Lower lobe of right lung (tissue), 2 donors: ENCODE results near the gene CDT1. TPM values are rescaled to one million over a fixed set of nuclear protein-coding genes. Genes with fewer than 3 reads are reported as not detected.

ENCODE experiments used
- ATAC-seq, 2 donors: fragments of 200-7000 bp; cut with Tn5 transposase; one replicate each; pipeline ENCODE4 v1.9.1; 2020 to 2022; ENCODE audit warnings: mild to moderate bottlenecking in 2 of 2, moderate library complexity in 2 of 2
- DNase-seq: peaks from one replicate; pipeline ENCODE4 v3.0.0-alpha.2; 2020
- H3K27ac ChIP-seq: fragments of 200-600 bp; one replicate; pipeline ENCODE4 v1.8.0; 2022
- H3K27me3 ChIP-seq: fragments of 200-600 bp; one replicate; pipeline ENCODE4 v1.8.0; 2022; ENCODE audit warnings: low read depth
- H3K36me3 ChIP-seq: fragments of 200-600 bp; one replicate; pipeline ENCODE4 v1.8.0; 2022; ENCODE audit warnings: mild to moderate bottlenecking
- H3K4me1 ChIP-seq: fragments of 200-600 bp; one replicate; pipeline ENCODE4 v1.8.0; 2022
- H3K4me3 ChIP-seq: fragments of 200-600 bp; one replicate; pipeline ENCODE4 v1.8.0; 2022; ENCODE audit warnings: mild to moderate bottlenecking
- H3K9me3 ChIP-seq: fragments of 200-600 bp; one replicate; pipeline ENCODE4 v1.8.0; 2022
- CTCF ChIP-seq: fragments of 200-600 bp; IDR thresholded peaks from one replicate; pipeline ENCODE4 v1.8.0; 2022; ENCODE audit warnings: antibody characterized with exemption, mild to moderate bottlenecking
- intact Hi-C: fragments of 100-400 bp; cut with DNase I; formaldehyde crosslinking; loops from one replicate; pipeline ENCODE4 v1.11.0; 2022
- total RNA-seq: library from RNA; stranded (reverse); fragmentation: NEBNext Ultra II Directional; extraction: Animal tissue kit (Norgen Biotek cat#: 25700); gene quantifications from one replicate; pipeline ENCODE4 v1.2.1, GENCODE V29; 2021
- donor health status: DM: no; HTN: yes; CAD: no; lungs with severe emphysema.

Gene CDT1
- total RNA-seq, 1 donor from 2014 or later = 3.5 TPM

- TF ChIP-seq CTCF = no peak
- Histone ChIP-seq H3K4me1 (peaks cover 48% of the 10 kb centered on the region), H3K4me3 (peak within 1 kb of the TSS; percentile 100), H3K9me3 (no peaks in the 10 kb centered on the region), H3K27ac (peak within 1 kb of the TSS; percentile 90), H3K27me3 (no peaks in the 10 kb centered on the region), H3K36me3 (peaks cover 35% of the 10 kb centered on the region)
- ATAC-seq = peak; percentile 97 to 98
- peak; percentile 99 for DNase-seq
- intact Hi-C loops = no loop called here
Observed at GRCh38 chr16:88856828-88857727, 53.5 kb downstream of the CDT1 start, which contains the start of the genes GALNS and TRAPPC2L. Gene GALNS (minus strand): TSS chr16:88856947. CDS start chr16:88856877, 70 bp downstream. Gene TRAPPC2L (plus strand): TSS chr16:88857127. CDS start chr16:88857151, 24 bp downstream.

- Histone ChIP-seq H3K9me3 (no peaks in the 10 kb centered on the region), H3K27ac (peak overlapping the region; percentile 90), H3K4me3 (peak overlapping the region; percentile 100), H3K36me3 (peaks cover 42% of the 10 kb centered on the region), H3K27me3 (no peaks in the 10 kb centered on the region), H3K4me1 (peaks cover 48% of the 10 kb centered on the region)
- intact Hi-C loops = no loop called here
- peak; percentile 85 for DNase-seq
- peak; percentile 79 to 80 for ATAC-seq
- peak; percentile 75 for TF ChIP-seq CTCF
Observed at GRCh38 chr16:88857728-88858339, 54.2 kb downstream of the CDT1 start.

Other genes with a start within 250 kb of the CDT1 start
- gene ZC3H18, start 233.4 kb upstream of the CDT1 start, total RNA-seq = 49.2 TPM
- gene IL17C, start 165.2 kb upstream of the CDT1 start, total RNA-seq = not detected
- 371 TPM for gene CYBA, start 152.7 kb upstream of the CDT1 start, total RNA-seq
- 71.8 TPM for gene MVD, start 140.7 kb upstream of the CDT1 start, total RNA-seq
- gene SNAI3, start 117.3 kb upstream of the CDT1 start, total RNA-seq = 6.1 TPM
- 61.9 TPM for gene RNF166, start 97.4 kb upstream of the CDT1 start, total RNA-seq
- 14.5 TPM for gene CTU2, start 97.3 kb upstream of the CDT1 start, total RNA-seq
- 164 TPM for gene PIEZO1, start 18.6 kb upstream of the CDT1 start, total RNA-seq
- gene APRT, start 8.1 kb downstream of the CDT1 start, total RNA-seq = 87.8 TPM
- 48.5 TPM for gene GALNS, start 53.2 kb downstream of the CDT1 start, total RNA-seq
- gene TRAPPC2L, start 53.3 kb downstream of the CDT1 start, total RNA-seq = 51.4 TPM
- not detected for gene PABPN1L, start 62.9 kb downstream of the CDT1 start, total RNA-seq
- 14.3 TPM for gene CBFA2T3, start 173.4 kb downstream of the CDT1 start, total RNA-seq